ENCODE data around the gene POLA1.

DNA sequence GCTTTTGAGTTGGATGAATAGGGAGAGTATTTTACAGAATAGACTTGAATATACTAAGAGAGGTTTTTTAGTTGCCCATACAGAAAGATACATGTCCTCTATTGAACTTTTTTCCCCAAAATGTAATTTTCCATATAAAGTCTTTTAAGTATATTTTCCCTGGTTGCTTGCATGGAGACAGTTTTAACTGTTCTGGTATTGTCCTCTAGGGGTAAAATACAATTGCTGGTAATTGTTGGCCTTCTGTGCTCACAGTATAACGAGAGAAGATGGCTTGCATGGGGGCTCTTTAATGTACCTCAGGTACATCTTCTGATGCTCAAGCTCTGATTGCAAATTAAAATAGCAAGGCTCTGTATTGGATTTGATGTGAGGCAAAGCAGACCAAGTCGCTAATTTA lies 186.0 kb downstream of the POLA1 start:
- TF ChIP-seq, protein P1, sequence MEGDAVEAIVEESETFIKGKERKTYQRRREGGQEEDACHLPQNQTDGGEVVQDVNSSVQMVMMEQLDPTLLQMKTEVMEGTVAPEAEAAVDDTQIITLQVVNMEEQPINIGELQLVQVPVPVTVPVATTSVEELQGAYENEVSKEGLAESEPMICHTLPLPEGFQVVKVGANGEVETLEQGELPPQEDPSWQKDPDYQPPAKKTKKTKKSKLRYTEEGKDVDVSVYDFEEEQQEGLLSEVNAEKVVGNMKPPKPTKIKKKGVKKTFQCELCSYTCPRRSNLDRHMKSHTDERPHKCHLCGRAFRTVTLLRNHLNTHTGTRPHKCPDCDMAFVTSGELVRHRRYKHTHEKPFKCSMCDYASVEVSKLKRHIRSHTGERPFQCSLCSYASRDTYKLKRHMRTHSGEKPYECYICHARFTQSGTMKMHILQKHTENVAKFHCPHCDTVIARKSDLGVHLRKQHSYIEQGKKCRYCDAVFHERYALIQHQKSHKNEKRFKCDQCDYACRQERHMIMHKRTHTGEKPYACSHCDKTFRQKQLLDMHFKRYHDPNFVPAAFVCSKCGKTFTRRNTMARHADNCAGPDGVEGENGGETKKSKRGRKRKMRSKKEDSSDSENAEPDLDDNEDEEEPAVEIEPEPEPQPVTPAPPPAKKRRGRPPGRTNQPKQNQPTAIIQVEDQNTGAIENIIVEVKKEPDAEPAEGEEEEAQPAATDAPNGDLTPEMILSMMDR (IDR thresholded peaks at IDR 0.05) = no peak
- no peak for TF ChIP-seq POLR2A (IDR thresholded peaks at IDR 0.05)

Measured in adrenal gland (tissue), 5 donors.